HG03457 (cell line): ENCODE results near the gene CHST9.
"Not testable (repeated sequence)": the region's sequence is repeated elsewhere in the genome, so short reads cannot be mapped to it uniquely, and the experiment has no call there.

ENCODE experiments used
- ATAC-seq: cut with Tn5 transposase; IDR thresholded peaks from one replicate; pipeline ENCODE4 v1.9.1; 2021; ENCODE audit warnings: moderate number of reproducible peaks; ENCODE audit not compliant: unreplicated experiment

CHST9 gene

DNA sequence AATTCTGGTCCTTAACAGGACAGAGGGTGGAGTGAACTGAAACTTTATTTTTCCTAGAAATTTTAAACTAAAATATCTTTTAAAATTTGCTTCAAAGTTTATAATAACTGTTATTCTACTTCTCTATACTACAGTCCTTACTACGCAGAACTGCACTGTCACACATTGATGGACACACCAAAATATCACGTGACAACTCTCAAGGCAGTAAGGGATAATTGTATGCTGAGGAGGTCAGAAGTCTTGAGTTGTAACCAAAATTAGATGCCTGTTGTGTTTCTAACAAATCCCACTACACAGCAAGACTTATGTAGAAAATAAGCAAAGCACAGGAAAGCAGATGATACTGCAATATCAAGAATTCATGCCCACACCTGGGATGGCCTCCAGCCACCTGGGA is 76.3 kb downstream of the CHST9 start:
- ATAC-seq: no peak

DNA sequence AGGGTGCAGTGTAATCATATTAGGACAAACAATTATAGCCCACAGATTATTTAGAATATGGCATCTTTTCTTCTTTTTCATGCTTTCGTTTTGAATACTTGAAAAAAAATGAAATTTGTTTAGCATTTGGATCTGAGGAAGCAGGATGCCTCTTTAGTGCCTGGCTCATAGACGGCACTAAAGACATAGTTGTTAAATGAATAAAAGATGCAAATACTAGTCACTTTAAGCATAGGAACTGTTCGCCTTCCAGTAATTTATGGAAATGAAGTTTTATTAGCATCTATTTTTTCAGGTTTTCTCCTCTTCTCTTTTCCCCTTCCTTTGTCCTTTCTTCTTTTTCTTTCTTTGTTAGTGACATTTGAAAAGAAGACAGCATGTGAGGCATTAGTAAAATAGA is 80.4 kb downstream of the CHST9 start:
- ATAC-seq: no peak

DNA sequence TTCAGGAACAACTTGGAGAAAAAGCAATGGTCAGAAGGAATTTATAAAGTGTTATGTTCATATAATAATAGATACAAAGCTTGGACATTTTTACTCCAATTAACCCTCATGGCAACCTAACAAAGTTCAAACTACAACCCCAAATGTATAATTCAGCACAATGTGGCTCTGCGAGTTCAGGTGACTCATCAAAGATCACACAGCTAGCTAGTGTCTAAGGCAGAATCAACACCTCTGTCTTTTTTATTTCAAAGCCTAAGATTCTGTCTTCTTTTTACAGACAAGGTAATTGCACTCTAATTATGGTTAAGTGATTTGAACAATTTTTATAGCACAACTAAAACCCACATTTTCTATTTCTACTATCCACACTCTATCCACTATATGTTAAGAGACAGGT is 90.5 kb downstream of the CHST9 start:
- ATAC-seq: no peak

DNA sequence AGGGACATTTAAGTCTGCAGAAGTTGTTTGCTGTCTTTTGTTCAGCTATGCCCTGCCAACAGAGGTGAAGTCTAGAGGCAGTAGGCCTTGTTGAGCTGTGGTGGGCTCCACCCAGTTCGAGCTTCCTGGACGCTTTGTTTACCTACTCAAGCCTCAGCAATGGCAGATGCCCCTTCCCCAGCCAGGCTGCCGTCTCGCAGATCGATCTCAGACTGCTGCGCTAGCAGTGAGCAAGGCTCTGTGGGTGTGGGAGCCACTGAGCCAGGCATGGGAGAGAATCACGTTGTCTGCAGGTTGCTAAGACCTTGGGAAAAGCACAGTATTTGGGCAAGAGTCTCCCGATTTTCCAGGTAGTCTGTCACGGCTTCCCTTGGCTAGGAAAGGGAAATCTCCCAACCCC is 91.8 kb downstream of the CHST9 start:
- ATAC-seq: not testable (repeated sequence)

DNA sequence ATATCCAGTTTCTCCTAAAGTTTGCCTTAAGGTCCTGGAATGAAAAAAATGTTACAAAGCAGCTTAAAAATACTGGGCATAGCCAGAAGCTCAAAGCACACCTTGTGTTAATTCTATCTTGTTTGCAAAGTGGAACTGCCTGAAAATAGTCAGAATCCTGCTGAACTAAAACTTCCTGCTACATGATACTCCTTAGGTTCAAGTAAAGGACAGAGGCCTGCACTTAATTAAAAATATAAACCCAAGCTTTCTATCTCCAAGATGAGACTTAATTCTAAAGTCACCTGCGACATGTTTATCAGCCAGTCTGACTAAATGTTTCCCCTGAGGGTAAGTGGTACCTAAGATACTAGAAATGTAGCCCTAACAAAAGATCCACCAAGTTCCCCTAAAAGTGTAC is 103.4 kb downstream of the CHST9 start:
- ATAC-seq: no peak

DNA sequence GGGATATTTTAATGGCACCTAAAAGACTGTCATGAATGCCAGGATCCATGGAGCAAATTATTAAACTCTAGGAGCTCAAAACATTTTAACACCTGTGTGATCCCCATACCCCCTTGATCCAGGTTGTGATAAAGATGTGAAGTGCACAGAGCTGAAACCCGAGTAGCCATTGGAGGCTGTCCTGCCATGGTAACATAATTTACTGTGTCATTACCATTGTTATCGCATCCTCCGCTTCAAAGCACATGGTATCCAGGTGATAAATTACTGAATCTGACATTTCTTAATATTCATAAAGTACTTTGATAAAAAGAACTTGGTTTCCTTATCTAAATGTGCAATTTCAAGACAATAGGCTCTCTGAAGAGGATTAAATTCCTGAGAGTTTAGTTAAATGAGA is 109.3 kb downstream of the CHST9 start:
- ATAC-seq: no peak

DNA sequence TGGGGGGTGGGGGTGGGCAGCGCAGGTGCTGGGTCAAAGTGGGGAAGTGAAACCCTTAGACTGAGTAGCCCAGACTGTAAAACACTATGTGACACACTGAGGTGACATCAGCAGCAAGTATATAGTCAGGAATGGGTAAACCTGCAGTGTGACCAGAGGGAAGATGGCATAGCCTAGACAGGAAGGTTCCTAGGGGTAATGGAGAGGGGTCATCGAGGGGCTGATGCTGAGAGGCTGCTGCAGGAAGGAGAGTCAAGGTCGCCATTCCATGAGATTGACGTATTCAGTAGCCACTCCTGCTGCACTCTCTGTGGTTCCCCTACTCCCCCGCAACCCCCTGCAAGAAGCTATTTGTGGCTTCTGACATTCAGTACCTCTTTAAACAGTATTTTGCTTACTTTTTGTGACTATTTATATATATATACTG is 111.7 kb downstream of the CHST9 start:
- peak; percentile 73 for ATAC-seq

DNA sequence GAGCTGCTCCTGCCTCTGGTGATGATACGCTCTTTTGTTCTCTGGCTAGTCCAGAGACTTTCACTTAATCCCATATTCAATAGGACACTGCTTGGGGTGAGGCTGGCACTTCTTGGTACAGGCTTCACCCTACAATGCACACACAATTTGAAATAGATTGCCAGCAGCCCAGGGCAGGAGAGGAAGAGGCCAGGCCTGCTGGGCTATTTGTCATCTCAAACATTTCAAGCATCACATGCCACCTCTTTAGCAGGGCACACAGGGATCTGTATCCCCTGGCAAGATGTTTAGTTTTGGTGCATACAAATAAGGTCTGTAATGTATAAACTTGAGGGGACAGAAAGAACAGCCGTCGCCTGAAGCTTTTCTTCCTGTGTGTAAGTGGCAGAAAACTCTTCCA is 120.4 kb downstream of the CHST9 start:
- no peak for ATAC-seq

DNA sequence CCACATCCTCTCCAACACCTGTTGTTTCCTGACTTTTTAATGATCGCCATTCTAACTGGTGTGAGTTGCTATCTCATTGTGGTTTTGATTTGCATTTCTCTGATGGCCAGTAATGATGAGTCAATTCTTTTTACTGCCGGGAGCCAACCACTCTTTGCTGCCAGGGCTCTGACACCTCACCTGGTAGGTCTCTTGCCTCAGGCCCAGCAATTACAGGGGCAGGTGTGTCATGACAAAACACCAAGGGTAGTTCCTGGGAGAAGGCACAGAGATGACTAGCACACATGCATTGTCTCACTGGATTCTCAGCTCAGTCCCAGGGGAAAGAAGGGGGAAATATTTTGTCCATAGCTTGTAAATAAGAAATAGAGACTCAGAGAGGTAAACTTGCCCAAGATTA is 122.3 kb downstream of the CHST9 start:
- ATAC-seq: no peak

DNA sequence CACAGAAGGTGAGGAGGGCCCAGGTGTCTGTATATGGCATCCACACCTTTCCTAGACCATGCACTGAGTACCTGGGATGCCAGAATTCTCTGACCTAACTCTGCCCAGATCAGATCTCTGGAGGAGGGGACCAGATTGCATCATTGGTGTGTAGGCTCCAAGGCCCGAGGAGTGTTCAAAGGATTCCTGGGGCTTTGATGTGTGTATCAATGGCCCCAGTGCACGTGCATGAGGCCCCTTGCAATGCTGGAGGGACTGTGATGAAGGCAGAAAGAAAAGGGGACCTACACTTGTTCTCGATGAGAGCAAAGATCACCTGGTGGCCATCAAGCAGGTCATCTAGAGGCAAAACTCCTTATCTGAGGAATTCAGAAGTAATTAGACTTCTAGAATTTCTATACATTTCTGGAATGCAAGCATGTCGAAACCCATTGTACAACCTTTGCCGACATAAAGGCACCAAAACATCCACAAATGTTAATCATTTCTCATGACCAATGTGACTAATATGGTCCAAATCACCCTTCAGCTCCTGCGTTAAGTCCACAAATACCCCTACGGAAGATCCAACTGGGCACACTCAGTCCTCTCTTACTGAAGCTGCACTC is 123.5 kb downstream of the CHST9 start:
- no peak for ATAC-seq

DNA sequence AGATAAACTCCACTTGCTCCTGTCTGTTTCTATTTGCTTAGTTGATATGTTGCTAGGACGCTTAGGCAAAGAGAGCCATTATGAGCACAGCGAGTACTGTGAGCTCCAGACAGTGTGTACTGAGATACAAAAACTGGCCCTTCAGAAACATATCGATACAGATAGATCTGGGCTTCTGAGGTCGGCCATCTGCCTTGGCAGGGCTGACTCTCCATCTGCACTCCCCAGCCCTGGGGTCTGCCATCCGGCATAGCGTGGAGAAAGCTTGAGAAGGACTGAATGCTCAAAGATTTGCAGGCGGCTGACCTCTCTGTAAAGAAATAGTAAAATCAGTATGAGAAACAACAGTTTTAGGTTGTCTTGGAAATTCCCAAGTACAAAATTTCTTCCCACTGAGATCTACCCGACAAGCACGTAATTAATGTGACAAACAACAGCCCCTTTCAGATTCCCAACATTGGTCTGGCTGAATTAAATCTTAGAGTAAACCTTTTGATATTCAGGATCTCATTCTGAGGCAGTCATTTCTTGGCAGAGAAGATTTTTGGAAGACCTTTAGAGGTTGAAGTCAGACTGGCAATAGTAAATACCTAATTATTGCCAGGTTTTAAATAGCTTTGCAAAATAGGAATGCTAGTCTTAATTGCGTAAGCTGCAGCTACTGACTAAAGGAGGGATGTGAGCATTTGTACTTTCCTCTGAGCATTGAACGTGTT is 127.4 kb downstream of the CHST9 start:
- ATAC-seq: no peak

DNA sequence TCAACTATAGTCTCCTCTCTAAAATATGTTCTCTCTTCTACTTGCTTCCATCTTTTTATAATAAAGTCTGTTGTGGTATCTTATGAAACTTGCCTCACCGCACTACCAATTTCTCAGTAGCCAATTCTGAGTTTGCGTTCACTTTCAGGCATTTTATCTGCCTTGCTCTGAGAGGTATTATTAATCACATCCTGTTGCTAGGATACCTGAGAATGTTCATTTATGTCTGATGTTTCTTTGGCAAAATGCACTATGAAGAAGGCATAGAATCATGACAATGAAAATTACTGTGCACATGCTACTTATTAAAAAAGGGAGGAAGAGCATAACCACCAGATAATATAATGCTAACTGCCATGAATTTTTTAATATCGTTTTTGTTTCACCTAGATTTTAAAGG is 130.2 kb downstream of the CHST9 start:
- no peak for ATAC-seq

DNA sequence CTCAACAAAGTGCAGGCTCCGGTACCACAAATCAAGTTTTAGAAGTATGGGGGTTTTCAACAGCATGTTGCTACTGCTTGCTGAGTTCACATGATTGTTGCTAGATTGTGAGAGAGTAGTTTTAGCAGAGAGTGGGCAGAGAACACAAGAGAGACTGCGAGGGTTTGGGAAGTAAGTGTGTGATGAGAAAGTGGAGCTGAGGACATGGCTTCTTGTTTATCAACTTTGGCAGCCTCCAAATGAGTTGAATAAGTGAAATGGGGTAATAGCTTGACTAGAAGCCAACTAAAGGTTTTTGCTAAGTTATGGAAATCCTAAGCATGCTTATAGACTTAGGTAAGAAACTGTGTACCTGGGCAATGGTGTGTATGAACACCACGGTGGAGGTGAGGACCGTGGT is 135.1 kb downstream of the CHST9 start:
- no peak for ATAC-seq

DNA sequence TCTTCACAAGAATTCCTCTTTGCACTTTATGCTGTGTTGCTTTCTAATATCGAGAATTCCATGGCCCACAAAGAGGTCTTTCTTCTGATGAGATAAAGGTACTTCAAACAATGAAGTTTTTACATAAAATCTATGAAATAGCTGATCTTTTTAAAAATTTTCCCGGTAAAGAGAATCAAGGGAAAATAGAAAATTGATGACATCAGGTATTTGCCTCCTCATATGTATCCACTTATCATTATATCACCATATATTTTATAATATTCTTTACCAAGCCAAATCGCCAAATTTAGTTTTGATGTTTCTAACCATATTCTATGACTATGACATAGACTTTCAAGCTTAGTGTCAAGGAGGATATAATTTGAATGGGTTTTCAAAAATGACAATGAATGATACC is 139.8 kb downstream of the CHST9 start:
- no peak for ATAC-seq

DNA sequence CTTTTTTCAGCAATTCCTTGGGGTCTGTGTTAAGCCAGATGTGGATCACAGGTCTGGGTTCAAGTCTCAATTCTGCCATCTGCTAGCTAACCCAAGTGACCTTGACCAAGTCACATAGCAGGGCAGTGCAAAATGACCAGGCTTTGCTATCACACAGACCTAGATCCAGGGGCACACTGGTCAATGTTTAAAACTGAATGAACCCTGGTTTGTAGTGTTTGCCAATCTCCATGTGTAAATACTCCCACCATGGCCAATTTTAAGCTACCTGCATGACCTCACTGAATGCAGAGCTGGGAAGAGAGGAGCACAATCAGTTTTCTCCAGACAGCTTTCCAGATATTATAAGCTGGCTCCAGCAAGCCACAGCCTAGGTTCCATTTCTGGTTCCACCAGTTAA is 142.9 kb downstream of the CHST9 start:
- no peak for ATAC-seq

DNA sequence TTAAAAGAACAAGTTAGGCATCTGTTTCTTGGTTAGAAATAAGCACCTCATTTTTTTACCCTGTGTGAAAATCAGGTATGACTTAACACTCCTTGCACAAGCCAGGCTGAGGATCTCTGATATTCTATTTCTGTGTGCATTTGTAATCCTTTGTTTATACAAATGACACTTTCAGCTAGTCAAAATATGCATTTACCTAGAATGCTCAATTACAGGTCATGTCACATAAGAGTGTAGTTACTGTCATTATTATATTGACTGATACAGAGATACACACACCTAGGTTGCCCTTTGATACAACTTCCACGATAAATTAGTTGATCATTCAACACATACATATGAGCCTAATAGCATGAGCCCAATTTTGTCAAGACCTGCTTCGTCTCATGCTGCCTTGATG is 144.3 kb downstream of the CHST9 start:
- no peak for ATAC-seq

DNA sequence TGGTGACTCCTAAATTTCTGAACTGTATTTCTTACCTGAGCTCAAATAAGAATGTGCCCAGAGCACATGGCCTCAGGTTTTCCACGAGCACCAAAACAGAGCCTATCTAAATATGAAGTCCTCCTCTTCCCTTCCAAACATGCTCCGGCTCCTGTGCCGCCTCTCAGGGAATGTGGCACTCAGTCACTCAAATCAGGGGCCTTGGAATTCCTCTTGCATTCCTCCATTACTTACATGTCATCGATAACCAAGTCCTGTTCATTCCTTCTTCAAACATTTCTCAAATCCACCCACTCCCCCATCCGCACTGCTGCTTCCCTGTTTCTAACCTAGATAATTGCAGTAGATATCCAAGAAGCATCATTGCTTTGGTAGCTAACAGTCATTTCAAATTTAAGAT is 151.4 kb downstream of the CHST9 start:
- ATAC-seq: no peak

DNA sequence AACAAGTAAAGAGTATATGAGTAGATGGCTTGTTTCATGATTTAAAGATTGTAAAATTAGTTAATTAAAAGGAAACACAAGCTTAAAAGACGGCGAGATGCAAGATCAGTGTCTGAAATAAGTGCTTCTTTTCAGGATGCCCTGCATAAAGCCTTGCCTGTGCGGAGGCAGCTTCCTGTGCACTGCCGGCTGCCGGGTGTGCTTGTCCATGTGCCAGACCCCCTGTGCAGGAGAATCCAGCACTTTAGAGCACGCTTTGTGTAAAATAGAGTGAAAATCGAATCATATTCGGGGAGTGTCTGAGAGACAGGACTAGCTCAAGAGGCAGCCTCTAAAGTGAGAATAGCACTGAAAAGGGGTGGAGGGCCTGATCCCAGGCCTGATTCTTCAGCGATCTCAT is 154.7 kb downstream of the CHST9 start:
- no peak for ATAC-seq

DNA sequence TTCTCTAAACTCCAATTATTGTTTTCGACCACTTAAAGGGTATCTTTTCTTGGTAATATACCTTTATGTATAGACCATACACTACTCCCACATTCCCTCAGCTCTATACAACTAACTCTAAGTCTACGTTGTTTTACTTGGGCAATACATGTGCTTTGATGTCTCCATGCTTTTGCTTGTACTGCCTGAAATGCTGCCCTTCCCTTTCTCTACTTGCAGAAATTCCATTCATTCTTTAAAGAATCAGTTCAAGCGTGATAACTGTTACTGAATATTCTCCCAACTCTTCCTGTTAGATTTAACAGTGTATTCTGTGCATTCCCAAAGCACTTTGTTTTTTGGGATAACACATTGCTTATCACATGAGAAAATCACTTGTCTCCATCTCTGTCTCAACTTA is 162.6 kb downstream of the CHST9 start:
- no peak for ATAC-seq

DNA sequence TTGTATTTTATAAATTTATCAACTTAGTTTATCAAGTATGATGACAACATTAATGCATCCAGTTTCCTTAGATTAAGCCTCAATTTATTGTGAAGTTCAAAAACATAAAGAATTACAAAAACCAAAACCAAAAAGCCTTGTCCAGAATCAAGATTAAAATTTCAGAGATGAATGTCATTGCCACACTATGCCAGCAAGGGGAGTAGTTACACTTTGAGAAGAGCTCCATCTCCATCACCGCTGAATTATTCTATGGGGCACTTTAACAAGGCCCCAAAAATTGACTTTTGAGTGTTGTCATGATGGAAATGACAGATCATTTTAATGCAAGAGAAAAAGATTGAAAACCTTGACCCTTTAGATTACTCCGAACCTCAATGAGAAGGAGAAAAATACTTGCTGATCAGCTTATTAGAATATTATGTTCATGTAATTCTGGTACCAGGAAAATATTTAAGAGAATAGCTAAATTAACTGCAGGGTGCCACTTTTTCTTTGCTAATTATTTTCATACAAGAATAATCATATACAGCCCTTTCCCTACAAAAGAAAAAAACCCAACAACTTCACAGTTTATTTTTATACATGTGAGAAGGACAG is 167.1 kb downstream of the CHST9 start:
- ATAC-seq: no peak

DNA sequence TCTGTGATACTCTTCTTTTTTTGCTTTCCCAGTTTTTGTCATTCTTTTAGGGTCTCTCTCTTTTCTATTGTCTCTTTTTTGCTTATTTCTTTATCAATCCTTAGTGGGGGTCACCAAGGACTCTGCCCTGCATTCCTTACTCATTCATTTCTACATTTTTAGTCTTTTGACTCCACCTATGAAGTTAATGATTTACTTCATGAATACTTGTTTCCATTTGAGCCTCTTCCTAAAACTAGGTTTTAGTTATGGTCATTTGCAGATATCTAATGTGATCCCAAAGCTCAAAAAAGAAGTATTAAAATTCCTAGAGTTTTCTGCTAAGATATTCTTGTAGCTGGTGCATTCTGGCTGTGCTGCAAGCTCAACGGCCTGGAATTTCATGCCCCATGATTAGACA is 170.3 kb downstream of the CHST9 start:
- no peak for ATAC-seq

DNA sequence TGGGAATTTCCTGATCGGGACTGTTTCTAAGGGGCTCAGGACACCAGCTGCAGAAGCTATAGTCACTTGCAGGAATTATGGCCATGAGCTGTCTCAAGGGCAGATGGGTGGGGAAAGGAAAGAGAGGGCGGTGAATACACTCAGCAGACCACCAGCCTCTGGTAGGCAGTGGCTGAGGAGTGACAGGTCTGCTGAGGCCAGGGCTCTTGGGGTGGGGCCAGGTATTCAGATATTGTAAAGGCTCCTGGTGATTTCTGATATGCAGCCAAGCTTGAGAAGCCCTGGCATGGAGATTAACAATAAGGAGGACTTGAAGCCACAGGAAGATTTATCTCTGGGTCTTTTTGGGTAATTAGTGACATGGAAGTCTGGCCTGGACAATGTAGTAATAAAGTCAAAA is 174.3 kb downstream of the CHST9 start:
- ATAC-seq: no peak

DNA sequence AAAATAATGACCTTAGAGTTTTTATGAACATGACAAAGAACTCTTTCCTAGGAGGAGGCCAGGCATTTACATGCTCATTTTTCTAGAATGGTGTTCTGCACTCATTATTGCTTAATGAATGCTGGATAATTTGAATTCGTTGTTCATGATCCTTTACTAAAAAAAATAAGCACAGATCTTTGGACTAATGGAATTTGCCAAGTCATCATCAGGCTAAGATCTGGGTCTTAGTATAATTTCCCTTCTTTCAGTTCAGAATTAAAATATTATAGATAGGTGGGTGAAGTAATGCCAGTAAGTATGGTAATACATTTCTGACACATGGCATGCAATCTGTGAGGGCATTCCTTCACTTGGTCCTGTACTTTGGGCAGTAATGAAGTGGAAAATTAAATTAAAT is 175.8 kb downstream of the CHST9 start:
- no peak for ATAC-seq
